Ishikawa (cell line): ENCODE data around the gene SLC12A7.

Experiments used
- CEBPB ChIP-seq: IDR thresholded peaks from 2 replicates; pipeline ENCODE4 v1.6.1; 2012
- CREB1 ChIP-seq: IDR thresholded peaks from 2 replicates; pipeline ENCODE4 v1.6.1; 2012; ENCODE audit warnings: low read depth
- EGR1 ChIP-seq: IDR thresholded peaks from 2 replicates; pipeline ENCODE4 v1.6.1; 2012
- EP300 ChIP-seq: IDR thresholded peaks from 2 replicates; pipeline ENCODE4 v1.6.1; 2012; ENCODE audit warnings: borderline replicate concordance
- FOXM1 ChIP-seq: IDR thresholded peaks from 2 replicates; pipeline ENCODE4 v1.6.1; 2012; ENCODE audit warnings: low read depth, borderline replicate concordance
- NFIC ChIP-seq: IDR thresholded peaks from 2 replicates; pipeline ENCODE4 v1.6.1; 2012
- RAD21 ChIP-seq: IDR thresholded peaks from 2 replicates; pipeline ENCODE4 v1.6.1; 2012; ENCODE audit warnings: low read depth
- TAF1 ChIP-seq: IDR thresholded peaks from 2 replicates; pipeline ENCODE4 v1.6.1; 2012; ENCODE audit warnings: low read depth, mild to moderate bottlenecking
- TCF12 ChIP-seq: IDR thresholded peaks from 2 replicates; pipeline ENCODE4 v1.6.1; 2012; ENCODE audit warnings: low read depth
- TEAD4 ChIP-seq: IDR thresholded peaks from 2 replicates; pipeline ENCODE4 v1.6.1; 2012
- YY1 ChIP-seq: IDR thresholded peaks from 2 replicates; pipeline ENCODE4 v1.6.1; 2012; ENCODE audit warnings: low read depth
- ZBTB7A ChIP-seq: IDR thresholded peaks from 2 replicates; pipeline ENCODE4 v1.6.1; 2012; ENCODE audit warnings: low read depth
- TF ChIP-seq, protein P1 (sequence below): IDR thresholded peaks from 2 replicates; pipeline ENCODE4 v1.6.1; 2012
- TF ChIP-seq, protein P2 (sequence below): IDR thresholded peaks from 2 replicates; pipeline ENCODE4 v1.6.1; 2012
- TF ChIP-seq, protein P3 (sequence below): IDR thresholded peaks from 2 replicates; pipeline ENCODE4 v1.6.1; 2012; ENCODE audit warnings: low read depth, mild to moderate bottlenecking

SLC12A7 gene

DNA sequence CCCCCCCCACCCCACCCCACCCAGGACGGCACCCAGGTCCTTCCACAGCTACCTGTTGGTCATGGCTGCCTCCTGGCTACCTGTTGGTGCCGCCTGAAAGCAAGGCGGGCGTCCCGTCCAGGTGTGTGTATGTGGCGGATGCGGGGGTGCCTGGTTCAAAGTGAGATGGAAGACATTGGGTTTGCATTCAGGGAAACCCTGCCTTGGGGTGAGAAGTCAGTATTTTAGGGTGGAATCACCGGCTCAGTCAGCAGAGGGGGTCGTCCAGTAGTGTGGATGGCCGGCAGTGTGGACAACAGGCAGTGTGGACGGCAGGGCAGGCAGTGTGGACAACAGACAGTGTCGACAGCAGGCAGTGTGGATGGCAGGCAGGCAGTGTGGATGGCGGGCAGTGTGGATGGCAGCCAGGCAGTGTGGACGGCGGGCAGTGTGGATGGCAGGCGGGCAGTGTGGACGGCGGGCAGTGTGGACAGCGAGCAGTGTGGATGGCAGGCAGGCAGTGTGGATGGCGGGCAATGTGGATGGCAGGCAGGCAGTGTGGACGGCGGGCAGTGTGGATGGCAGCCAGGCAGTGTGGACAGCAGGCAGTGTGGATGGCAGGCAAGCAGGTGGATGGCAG lies 75.2 kb downstream of the SLC12A7 start:
- TF ChIP-seq, protein P1, sequence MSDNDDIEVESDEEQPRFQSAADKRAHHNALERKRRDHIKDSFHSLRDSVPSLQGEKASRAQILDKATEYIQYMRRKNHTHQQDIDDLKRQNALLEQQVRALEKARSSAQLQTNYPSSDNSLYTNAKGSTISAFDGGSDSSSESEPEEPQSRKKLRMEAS = no peak
- no peak for TF ChIP-seq EP300
- no peak for TF ChIP-seq TAF1
- no peak for TF ChIP-seq EGR1
- TF ChIP-seq FOXM1 = no peak
- TF ChIP-seq, protein P2, sequence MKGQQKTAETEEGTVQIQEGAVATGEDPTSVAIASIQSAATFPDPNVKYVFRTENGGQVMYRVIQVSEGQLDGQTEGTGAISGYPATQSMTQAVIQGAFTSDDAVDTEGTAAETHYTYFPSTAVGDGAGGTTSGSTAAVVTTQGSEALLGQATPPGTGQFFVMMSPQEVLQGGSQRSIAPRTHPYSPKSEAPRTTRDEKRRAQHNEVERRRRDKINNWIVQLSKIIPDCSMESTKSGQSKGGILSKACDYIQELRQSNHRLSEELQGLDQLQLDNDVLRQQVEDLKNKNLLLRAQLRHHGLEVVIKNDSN = no peak
- TF ChIP-seq CEBPB = no peak
- no peak for TF ChIP-seq RAD21
- TF ChIP-seq, protein P3, sequence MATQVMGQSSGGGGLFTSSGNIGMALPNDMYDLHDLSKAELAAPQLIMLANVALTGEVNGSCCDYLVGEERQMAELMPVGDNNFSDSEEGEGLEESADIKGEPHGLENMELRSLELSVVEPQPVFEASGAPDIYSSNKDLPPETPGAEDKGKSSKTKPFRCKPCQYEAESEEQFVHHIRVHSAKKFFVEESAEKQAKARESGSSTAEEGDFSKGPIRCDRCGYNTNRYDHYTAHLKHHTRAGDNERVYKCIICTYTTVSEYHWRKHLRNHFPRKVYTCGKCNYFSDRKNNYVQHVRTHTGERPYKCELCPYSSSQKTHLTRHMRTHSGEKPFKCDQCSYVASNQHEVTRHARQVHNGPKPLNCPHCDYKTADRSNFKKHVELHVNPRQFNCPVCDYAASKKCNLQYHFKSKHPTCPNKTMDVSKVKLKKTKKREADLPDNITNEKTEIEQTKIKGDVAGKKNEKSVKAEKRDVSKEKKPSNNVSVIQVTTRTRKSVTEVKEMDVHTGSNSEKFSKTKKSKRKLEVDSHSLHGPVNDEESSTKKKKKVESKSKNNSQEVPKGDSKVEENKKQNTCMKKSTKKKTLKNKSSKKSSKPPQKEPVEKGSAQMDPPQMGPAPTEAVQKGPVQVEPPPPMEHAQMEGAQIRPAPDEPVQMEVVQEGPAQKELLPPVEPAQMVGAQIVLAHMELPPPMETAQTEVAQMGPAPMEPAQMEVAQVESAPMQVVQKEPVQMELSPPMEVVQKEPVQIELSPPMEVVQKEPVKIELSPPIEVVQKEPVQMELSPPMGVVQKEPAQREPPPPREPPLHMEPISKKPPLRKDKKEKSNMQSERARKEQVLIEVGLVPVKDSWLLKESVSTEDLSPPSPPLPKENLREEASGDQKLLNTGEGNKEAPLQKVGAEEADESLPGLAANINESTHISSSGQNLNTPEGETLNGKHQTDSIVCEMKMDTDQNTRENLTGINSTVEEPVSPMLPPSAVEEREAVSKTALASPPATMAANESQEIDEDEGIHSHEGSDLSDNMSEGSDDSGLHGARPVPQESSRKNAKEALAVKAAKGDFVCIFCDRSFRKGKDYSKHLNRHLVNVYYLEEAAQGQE = no peak
- no peak for TF ChIP-seq YY1
- TF ChIP-seq TCF12 = no peak

DNA sequence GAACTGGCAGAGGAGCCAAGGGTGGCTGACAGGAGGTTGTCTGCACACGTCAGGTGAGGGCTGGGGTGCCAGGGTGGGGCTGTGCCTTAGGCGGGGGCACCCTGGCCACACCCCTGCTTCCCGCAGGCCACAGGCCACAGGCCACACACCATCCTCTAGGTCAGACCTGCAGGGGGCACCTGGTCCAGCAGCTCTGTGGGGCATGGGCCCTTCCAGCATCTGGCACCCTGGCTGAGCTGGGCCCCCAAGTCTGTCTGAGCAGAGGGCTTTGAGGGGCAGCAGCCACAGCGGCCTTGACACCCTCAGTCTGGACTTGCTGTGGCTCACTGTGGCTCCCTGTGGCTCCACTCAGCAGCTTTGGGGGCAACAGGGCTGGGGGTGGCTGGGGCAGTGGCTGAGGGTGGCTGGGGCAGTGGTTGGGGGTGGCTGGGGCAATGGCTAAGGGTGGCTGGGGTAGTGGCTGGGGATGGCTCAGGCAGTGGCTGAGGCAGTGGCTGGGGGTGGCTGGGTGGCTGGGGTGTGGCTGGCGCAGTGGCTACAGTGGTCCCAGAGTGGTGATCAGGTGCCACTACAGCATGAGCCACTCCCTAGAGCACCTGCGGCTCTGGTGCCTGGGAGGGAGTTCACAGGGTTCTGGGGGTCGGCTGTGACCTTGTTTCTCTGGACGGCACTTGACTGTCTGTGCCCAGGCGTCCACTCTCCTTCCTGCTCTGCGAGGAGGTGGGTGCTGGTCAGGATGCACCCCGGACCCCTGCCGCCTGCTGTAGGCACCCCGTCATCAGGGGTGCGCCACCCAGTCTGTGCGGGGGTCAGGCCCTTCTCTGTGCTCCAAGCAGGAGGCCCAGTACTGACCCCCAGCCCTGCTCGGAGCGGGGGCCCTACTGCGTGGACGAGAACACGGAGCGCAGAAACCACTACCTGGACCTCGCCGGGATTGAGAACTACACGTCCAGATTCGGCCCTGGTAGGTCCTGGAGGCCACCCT lies 76.2 kb downstream of the SLC12A7 start:
- TF ChIP-seq RAD21 = no peak
- TF ChIP-seq EP300 = no peak
- TF ChIP-seq, protein P1 = no peak
- no peak for TF ChIP-seq NFIC
- TF ChIP-seq TEAD4 = no peak
- TF ChIP-seq TAF1 = no peak
- TF ChIP-seq, protein P3 = no peak
- no peak for TF ChIP-seq FOXM1
- no peak for TF ChIP-seq TCF12
- TF ChIP-seq, protein P2 = no peak
- no peak for TF ChIP-seq YY1
- TF ChIP-seq EGR1 = no peak

DNA sequence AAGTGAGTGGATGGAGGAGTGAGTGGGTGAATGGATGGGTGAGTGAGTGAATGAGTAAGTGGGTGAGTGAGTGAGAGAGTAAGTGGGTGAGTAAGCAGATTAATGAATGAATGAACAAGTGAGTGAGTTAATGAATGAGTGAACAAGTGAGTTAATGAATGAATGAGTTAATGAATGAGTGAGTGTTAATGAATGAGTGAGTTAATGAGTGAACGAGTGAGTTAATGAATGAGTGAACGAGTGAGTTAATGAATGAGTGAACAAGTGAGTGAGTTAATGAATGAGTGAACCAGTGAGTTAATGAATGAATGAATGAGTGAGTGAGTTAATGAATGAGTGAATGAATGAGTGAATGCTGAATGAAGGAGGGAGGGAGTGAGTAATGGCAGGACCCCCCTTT lies 76.9 kb downstream of the SLC12A7 start:
- no peak for TF ChIP-seq EP300
- TF ChIP-seq, protein P2 = no peak
- no peak for TF ChIP-seq TAF1
- no peak for TF ChIP-seq TEAD4
- TF ChIP-seq, protein P1 = no peak
- TF ChIP-seq FOXM1 = no peak
- TF ChIP-seq RAD21 = no peak
- no peak for TF ChIP-seq CEBPB
- no peak for TF ChIP-seq EGR1
- no peak for TF ChIP-seq ZBTB7A
- TF ChIP-seq, protein P3 = no peak
- no peak for TF ChIP-seq NFIC
- no peak for TF ChIP-seq TCF12
- no peak for TF ChIP-seq CREB1
